Upper lobe of right lung (tissue), 1 donor: ENCODE measurements around the gene STK32B. TPM values are rescaled to one million over a fixed set of nuclear protein-coding genes. Genes with fewer than 3 reads are reported as not detected.

Experiments used
- ATAC-seq: fragments of 200-7000 bp; cut with Tn5 transposase; one replicate; pipeline ENCODE4 v1.9.1; 2020; ENCODE audit warnings: mild to moderate bottlenecking, moderate library complexity
- DNase-seq: peaks from one replicate; pipeline ENCODE4 v3.0.0-alpha.2; 2020
- H3K27ac ChIP-seq: fragments of 200-600 bp; one replicate; pipeline ENCODE4 v1.8.0; 2022
- H3K27me3 ChIP-seq: fragments of 200-600 bp; one replicate; pipeline ENCODE4 v1.8.0; 2022; ENCODE audit warnings: mild to moderate bottlenecking
- H3K36me3 ChIP-seq: fragments of 200-600 bp; one replicate; pipeline ENCODE4 v1.8.0; 2022
- H3K4me1 ChIP-seq: fragments of 200-600 bp; one replicate; pipeline ENCODE4 v1.8.0; 2022
- H3K4me3 ChIP-seq: fragments of 200-600 bp; one replicate; pipeline ENCODE4 v1.8.0; 2022; ENCODE audit warnings: mild to moderate bottlenecking
- H3K9me3 ChIP-seq: fragments of 200-600 bp; one replicate; pipeline ENCODE4 v1.8.0; 2022
- CTCF ChIP-seq: fragments of 200-600 bp; IDR thresholded peaks from one replicate; pipeline ENCODE4 v1.8.0; 2022; ENCODE audit warnings: antibody characterized with exemption
- intact Hi-C: fragments of 100-400 bp; cut with DNase I; formaldehyde crosslinking; loops from one replicate; pipeline ENCODE4 v1.11.0; 2022
- total RNA-seq: library from RNA; stranded (reverse); fragmentation: NEBNext Ultra II Directional; extraction: Animal tissue kit (Norgen Biotek cat#: 25700); gene quantifications from one replicate; pipeline ENCODE4 v1.2.1, GENCODE V29; 2021
- donor health status: DM: no; HTN: yes; CAD: no; lungs with severe emphysema.

STK32B gene
- total RNA-seq, 1 donor from 2014 or later, result 2.8 TPM

DNA sequence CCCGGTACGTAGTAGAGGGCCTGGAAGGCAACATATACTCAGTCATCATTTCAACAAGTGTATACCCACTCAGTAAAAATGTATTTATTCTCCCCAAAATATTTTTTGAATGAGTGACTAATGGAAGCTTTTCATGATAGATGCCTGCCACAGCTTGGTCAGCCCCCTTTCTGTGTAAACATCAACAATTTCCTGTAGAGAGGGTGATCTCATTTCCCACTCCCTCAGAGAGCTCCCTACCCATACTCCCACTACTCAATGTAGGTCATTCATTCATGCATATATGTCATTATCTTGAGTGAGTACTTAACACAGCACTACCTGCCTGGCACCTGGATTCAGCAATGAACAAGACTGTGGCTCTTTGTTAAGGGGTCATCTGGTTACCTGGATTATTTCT, 81.9 kb downstream of the STK32B start:
- Histone ChIP-seq H3K27me3 (no peaks in the 10 kb centered on the region), H3K27ac (no peak overlapping the region), H3K4me1 (no peaks in the 10 kb centered on the region), H3K4me3 (no peak overlapping the region), H3K36me3 (no peaks in the 10 kb centered on the region), H3K9me3 (no peaks in the 10 kb centered on the region)
- ATAC-seq (no peak), DNase-seq (no peak)
- TF ChIP-seq CTCF, result no peak
- intact Hi-C loops, result no loop called here

DNA sequence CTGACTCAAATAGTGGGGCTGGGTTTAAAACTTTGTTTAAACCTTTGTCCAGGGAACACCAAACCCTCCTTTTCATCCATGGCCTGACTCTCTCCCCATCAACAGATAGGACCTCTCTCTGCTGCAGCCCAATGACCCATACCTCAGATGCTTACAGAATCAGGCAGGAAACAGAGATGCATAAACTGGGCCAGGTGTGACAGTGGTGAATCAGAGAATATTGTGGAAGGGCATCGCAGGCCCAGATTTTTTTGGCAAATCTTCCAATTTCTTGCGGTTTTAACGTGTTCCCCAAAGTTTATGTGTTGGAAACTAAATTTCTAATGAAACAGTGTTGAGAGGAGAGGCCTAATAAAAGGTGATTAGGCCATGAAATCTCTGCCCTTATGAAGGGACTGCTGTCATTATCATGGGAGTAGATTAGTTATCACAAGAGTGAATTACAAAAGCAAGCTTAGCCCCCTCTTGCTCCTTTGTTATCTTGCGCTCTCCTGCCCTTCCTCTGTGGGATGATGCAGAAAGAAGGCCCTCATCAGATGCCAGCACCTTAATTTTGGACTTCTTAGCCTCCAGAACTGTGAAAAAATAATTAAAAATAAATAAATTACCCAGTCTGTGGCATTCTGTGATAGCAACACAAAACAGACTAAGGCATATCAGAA, 82.8 kb downstream of the STK32B start:
- intact Hi-C loops, result no loop called here
- DNase-seq (no peak), ATAC-seq (no peak)
- no peaks in the 10 kb centered on the region for H3K4me1 ChIP-seq
- no peak overlapping the region for H3K4me3 ChIP-seq
- H3K27ac ChIP-seq, result no peak overlapping the region
- no peaks in the 10 kb centered on the region for H3K36me3 ChIP-seq
- no peak for TF ChIP-seq CTCF
- H3K27me3 ChIP-seq, result no peaks in the 10 kb centered on the region
- no peaks in the 10 kb centered on the region for H3K9me3 ChIP-seq

- no peaks in the 10 kb centered on the region for H3K4me1 ChIP-seq
- intact Hi-C loops, result no loop called here
- no peaks in the 10 kb centered on the region for H3K36me3 ChIP-seq
- no peak overlapping the region for H3K4me3 ChIP-seq
- no peak overlapping the region for H3K27ac ChIP-seq
- no peak for TF ChIP-seq CTCF
- H3K27me3 ChIP-seq, result no peaks in the 10 kb centered on the region
- ATAC-seq (no peak), DNase-seq (no peak)
- H3K9me3 ChIP-seq, result no peaks in the 10 kb centered on the region
Measured at GRCh38 chr4:5134620-5135019, 83.3 kb downstream of the STK32B start.

GRCh38 chr4:5137226-5137625, 85.9 kb downstream of the STK32B start:
- TF ChIP-seq CTCF, result no peak
- intact Hi-C loops, result no loop called here
- Histone ChIP-seq H3K4me3 (no peak overlapping the region), H3K27ac (no peak overlapping the region), H3K27me3 (no peaks in the 10 kb centered on the region), H3K4me1 (no peaks in the 10 kb centered on the region), H3K36me3 (no peaks in the 10 kb centered on the region), H3K9me3 (no peaks in the 10 kb centered on the region)
- DNase-seq (no peak), ATAC-seq (no peak)

DNA sequence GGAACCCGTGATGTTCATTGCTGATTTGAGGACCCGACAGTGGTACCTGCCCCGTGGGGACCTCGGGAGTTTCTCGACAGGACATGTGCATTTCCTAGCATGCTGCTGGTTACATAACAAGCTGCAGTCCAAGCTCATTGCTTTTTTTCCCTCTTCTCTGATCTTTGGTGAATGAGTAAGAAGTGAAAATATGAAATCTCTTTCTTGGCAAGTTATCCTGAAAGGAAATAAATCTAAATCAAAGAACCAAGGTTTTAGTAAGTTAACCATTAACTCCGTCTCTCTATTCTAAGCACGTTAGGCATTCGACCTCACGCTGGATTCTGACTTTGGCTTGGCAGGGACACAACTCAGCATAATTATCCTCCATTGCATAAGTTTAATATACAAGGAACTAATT, 86.6 kb downstream of the STK32B start:
- DNase-seq (no peak), ATAC-seq (no peak)
- no peaks in the 10 kb centered on the region for H3K36me3 ChIP-seq
- no peaks in the 10 kb centered on the region for H3K9me3 ChIP-seq
- intact Hi-C loops, result no loop called here
- no peak overlapping the region for H3K27ac ChIP-seq
- no peak overlapping the region for H3K4me3 ChIP-seq
- no peaks in the 10 kb centered on the region for H3K4me1 ChIP-seq
- no peaks in the 10 kb centered on the region for H3K27me3 ChIP-seq
- no peak for TF ChIP-seq CTCF

DNA sequence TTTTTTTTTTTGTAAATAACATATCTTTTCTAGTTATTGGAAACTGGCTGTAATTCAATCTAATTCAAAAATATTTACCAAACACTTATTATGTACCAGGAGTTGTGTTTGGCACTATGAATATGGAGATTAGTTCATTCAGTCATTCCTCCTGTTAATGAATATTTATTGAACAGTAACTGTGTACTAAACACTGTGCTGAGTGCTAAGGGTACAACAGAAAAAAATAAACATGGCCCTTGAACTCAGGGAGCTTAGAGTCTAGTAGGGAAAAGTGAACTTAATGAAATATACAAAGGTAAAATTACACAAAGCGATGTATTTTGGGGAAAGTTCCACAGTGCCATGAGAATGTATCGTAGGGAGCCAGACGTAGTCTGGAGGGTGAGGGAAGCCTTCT, 87.1 kb downstream of the STK32B start:
- DNase-seq (no peak), ATAC-seq (no peak)
- Histone ChIP-seq H3K27me3 (no peaks in the 10 kb centered on the region), H3K36me3 (no peaks in the 10 kb centered on the region), H3K27ac (no peak overlapping the region), H3K4me1 (no peaks in the 10 kb centered on the region), H3K4me3 (no peak overlapping the region), H3K9me3 (no peaks in the 10 kb centered on the region)
- intact Hi-C loops, result no loop called here
- TF ChIP-seq CTCF, result no peak
